C4-2B (cell line): Measurements from ENCODE around the gene SHB.

Source experiments
- H3K27ac ChIP-seq: fragments of 450-650 bp; 2 replicates; pipeline ENCODE4 v1.5.1; 2017
- CTCF ChIP-seq: fragments of 450-650 bp; conservative IDR thresholded peaks from 2 replicates; pipeline ENCODE4 v1.5.1; 2017; ENCODE audit warnings: mild to moderate bottlenecking
- ZFX ChIP-seq: fragments of 450-650 bp; IDR thresholded peaks from 2 replicates; pipeline ENCODE4 v1.6.1; 2017

Gene SHB

GRCh38 chr9:37935096-37935495, 133.9 kb downstream of the SHB start:
- TF ChIP-seq ZFX (no peak), CTCF (no peak)
- no peak overlapping the region for H3K27ac ChIP-seq

GRCh38 chr9:37931592-37931991, 137.4 kb downstream of the SHB start:
- H3K27ac ChIP-seq = no peak overlapping the region
- no peak for TF ChIP-seq ZFX
- TF ChIP-seq CTCF = no peak

GRCh38 chr9:37929441-37929895, 139.6 kb downstream of the SHB start:
- H3K27ac ChIP-seq = no peak overlapping the region
- TF ChIP-seq CTCF (no peak), ZFX (no peak)

GRCh38 chr9:37928552-37929430, 140.2 kb downstream of the SHB start:
- no peak for TF ChIP-seq ZFX
- no peak for TF ChIP-seq CTCF
- no peak overlapping the region for H3K27ac ChIP-seq

GRCh38 chr9:37927601-37928551, 141.2 kb downstream of the SHB start:
- no peak for TF ChIP-seq ZFX
- no peak for TF ChIP-seq CTCF
- no peak overlapping the region for H3K27ac ChIP-seq

- TF ChIP-seq CTCF (no peak), ZFX (no peak)
- H3K27ac ChIP-seq = no peak overlapping the region
Measured at GRCh38 chr9:37927132-37927531, 141.9 kb downstream of the SHB start.

- no peak overlapping the region for H3K27ac ChIP-seq
- no peak for TF ChIP-seq CTCF
- TF ChIP-seq ZFX = no peak
Measured at GRCh38 chr9:37926737-37927118, 142.3 kb downstream of the SHB start.
